HepG2 (cell line): ENCODE results near the gene CD68. TPM values are rescaled to one million over a fixed set of nuclear protein-coding genes. Genes with fewer than 3 reads are reported as not detected.

Source experiments
- AFF4 ChIP-seq: sonication (generic); formaldehyde crosslinking; IDR thresholded peaks from 2 replicates; pipeline ENCODE4 v1.4.0; 2020; ENCODE audit warnings: missing genetic modification reagents
- BHLHE40 ChIP-seq: IDR thresholded peaks from 2 replicates; pipeline ENCODE4 v1.6.1; 2011; ENCODE audit warnings: low read length, improper control_type of control experiment
- GMEB1 ChIP-seq: sonication (generic); formaldehyde crosslinking; IDR thresholded peaks from 2 replicates; pipeline ENCODE4 v1.5.1; 2020; ENCODE audit warnings: missing genetic modification reagents, mild to moderate bottlenecking, borderline replicate concordance
- HMGXB4 ChIP-seq, 2 experiments: sonication (generic) in 1 of 2; formaldehyde crosslinking in 1 of 2; IDR thresholded peaks; 2 replicates each; pipeline versions ENCODE4 v1.4.0 to v1.6.1; 2018 to 2020; ENCODE audit warnings: missing genetic modification reagents in 2 of 2, borderline replicate concordance in 1 of 2, low read depth in 1 of 2, mild to moderate bottlenecking in 1 of 2, missing biosample characterization in 1 of 2
- IRF9 ChIP-seq: sonication (generic); formaldehyde crosslinking; IDR thresholded peaks from 2 replicates; pipeline ENCODE4 v1.8.0; 2022; ENCODE audit warnings: missing genetic modification reagents, mild to moderate bottlenecking, borderline replicate concordance
- MAZ ChIP-seq, 2 experiments: sonication (generic) in 1 of 2; formaldehyde crosslinking in 1 of 2; IDR thresholded peaks; 2 replicates each; pipeline versions ENCODE4 v1.5.0 to v1.6.1; 2012 to 2020; ENCODE audit warnings: low read depth in 2 of 2, mild to moderate bottlenecking in 2 of 2, borderline replicate concordance in 1 of 2, improper control_type of control experiment in 1 of 2, low read length in 1 of 2, missing genetic modification reagents in 1 of 2, moderate library complexity in 1 of 2
- PHF5A ChIP-seq: IDR thresholded peaks from one replicate; pipeline ENCODE4 v1.6.1; 2018; ENCODE audit warnings: low read depth, missing genetic modification reagents; ENCODE audit not compliant: unreplicated experiment
- THAP8 ChIP-seq: sonication (generic); formaldehyde crosslinking; IDR thresholded peaks from 2 replicates; pipeline ENCODE4 v1.5.1; 2020; ENCODE audit warnings: missing genetic modification reagents, mild to moderate bottlenecking, borderline replicate concordance
- ZBTB46 ChIP-seq: sonication (generic); formaldehyde crosslinking; IDR thresholded peaks from 2 replicates; pipeline ENCODE4 v1.4.0; 2020; ENCODE audit warnings: mild to moderate bottlenecking, missing genetic modification reagents, borderline replicate concordance
- ZGPAT ChIP-seq: IDR thresholded peaks from 2 replicates; pipeline ENCODE4 v1.6.1; 2016; ENCODE audit warnings: mild to moderate bottlenecking
- ZIK1 ChIP-seq: sonication (generic); formaldehyde crosslinking; IDR thresholded peaks from 2 replicates; pipeline ENCODE4 v1.5.0; 2020; ENCODE audit warnings: mild to moderate bottlenecking, low read depth, missing genetic modification reagents, borderline replicate concordance
- polyA plus RNA-seq, 8 experiments: library from polyadenylated mRNA; depleted of rRNA in 3 of 8; stranded (reverse) in 7 of 8; unstranded in 1 of 8; fragments of >200 nt; fragmentation: Illumina TruSeq in 4 of 8; extraction: Trizol in 4 of 8; gene quantifications; 2 replicates each; pipeline versions ENCODE4 v1.2.1 to v1.2.3, GENCODE V29; 2011 to 2016; ENCODE audit warnings: low read depth in 4 of 8, missing spikeins in 1 of 8, mixed read lengths in 1 of 8; ENCODE audit not compliant: insufficient read depth in 1 of 8
- total RNA-seq, 5 experiments: library from RNA; depleted of rRNA; stranded (reverse); fragments of >200 nt; fragmentation: Illumina TruSeq; extraction: Trizol; gene quantifications; 2 replicates each; pipeline ENCODE4 v1.2.3, GENCODE V29; 2016; ENCODE audit warnings: low read depth in 1 of 5

The CD68 gene
- total and polyA plus RNA-seq, 2 of the 13 experiments (the other 11 are each of a cell fraction or from before 2014, with no cell fraction given), result 10.3 to 104 TPM

GRCh38 chr17:7561589-7562207 lies 17.7 kb upstream of the CD68 start, which contains the start of gene SENP3 (continued):
- TF ChIP-seq ZGPAT (0 out of 2 replicates have a peak, but pooled peaks have one; percentile 62), ZBTB46 (peak; percentile 26; the same call in 1 of the 2 replicates), AFF4 (CRISPR knock-in tag) (no peak), MAZ (IDR thresholded peaks at IDR 0.05; ENCODE audit: borderline replicate concordance, low read depth, low read length) (peak; percentile 77; the same call in 1 of the 2 replicates), MAZ (CRISPR knock-in tag; IDR thresholded peaks at IDR 0.05; ENCODE audit: low read depth) (peak; percentile 79), PHF5A (CRISPR knock-in tag) (peak; percentile 6), THAP8 (CRISPR knock-in tag) (no peak), GMEB1 (CRISPR knock-in tag) (peak; percentile 77; the same call in 1 of the 2 replicates), ZIK1 (CRISPR knock-in tag) (0 out of 2 replicates have a peak, but pooled peaks have one; percentile 70), IRF9 (CRISPR knock-in tag) (no peak; the same call in 1 of the 2 replicates), HMGXB4 (CRISPR knock-in tag; IDR thresholded peaks at IDR 0.05; ENCODE audit: borderline replicate concordance in 1 of 2, low read depth in 1 of 2) (peak in 1 of 2 experiments; percentile 73; a peak in 2 of 4 replicates), BHLHE40 (0 out of 2 replicates have a peak, but pooled peaks have one; percentile 8)
